ENCODE measurements around the gene DPF3.

DNA sequence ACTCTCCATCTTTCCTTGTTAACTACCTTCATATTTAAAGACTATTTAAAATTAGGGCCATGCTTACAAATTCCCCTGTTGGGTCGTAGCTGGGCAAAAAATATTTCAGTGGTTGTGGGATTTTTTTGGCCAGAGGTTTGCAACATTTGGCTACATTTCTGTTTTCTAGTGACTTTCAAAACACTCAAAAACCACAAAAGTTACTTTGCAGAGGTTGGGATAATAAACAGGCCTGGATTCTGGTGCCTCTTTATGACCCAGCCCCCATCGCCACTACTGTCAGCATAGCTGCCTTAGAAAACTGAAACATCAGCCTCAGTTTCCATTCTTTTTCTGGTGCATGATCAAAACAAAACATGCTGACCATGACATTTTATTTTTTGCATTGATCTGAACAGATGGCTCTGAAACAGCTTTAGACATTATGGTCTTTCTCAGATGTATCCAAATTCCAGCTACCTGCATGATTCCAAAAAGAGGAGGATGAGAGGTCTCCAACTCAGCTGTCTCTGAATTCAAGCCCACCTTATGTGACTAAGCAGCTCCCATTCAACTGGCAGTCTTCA is 5.2 kb downstream of the DPF3 start:
- TF ChIP-seq USF2 (IDR thresholded peaks at IDR 0.05) (no peak), CTCF (IDR thresholded peaks at IDR 0.05) (no peak), EP300 (IDR thresholded peaks at IDR 0.05) (no peak), ZFP36 (IDR thresholded peaks at IDR 0.05; ENCODE audit: borderline replicate concordance, partially characterized antibody) (no peak), JUN (IDR thresholded peaks at IDR 0.05) (no peak), MAX (IDR thresholded peaks at IDR 0.05) (no peak), CEBPB (IDR thresholded peaks at IDR 0.05) (no peak), SMC3 (IDR thresholded peaks at IDR 0.05) (no peak), HOXA7 (CRISPR knock-in tag; IDR thresholded peaks at IDR 0.05) (no peak)

Data from A549 (cell line).